ENCODE data around the gene ZDHHC6.
"Not testable (repeated sequence)": the region's sequence is repeated elsewhere in the genome, so short reads cannot be mapped to it uniquely, and the experiment has no call there.

ZDHHC6 gene

GRCh38 chr10:112388548-112388947 lies 58.2 kb downstream of the ZDHHC6 start:
- no peak for DNase-seq

GRCh38 chr10:112388056-112388455 lies 58.7 kb downstream of the ZDHHC6 start:
- not testable (repeated sequence) for DNase-seq

GRCh38 chr10:112385201-112385600 lies 61.5 kb downstream of the ZDHHC6 start:
- DNase-seq: no peak

- no peak for DNase-seq
Observed at GRCh38 chr10:112384141-112384540, 62.6 kb downstream of the ZDHHC6 start.

GRCh38 chr10:112383325-112383724 lies 63.4 kb downstream of the ZDHHC6 start:
- DNase-seq: no peak

GRCh38 chr10:112382515-112383235 lies 64.0 kb downstream of the ZDHHC6 start:
- no peak for DNase-seq
